Fibroblast of pulmonary artery (primary cell): ENCODE measurements around the gene ATF7.
A peak's percentile ranks its signal among the peaks of the same experiment; 100 is the strongest.

Source experiments
- DNase-seq: peaks from one replicate; pipeline ENCODE4 v3.0.0-alpha.2; 2010; ENCODE audit warnings: low read depth
- H3K4me3 ChIP-seq: replicated peaks from 2 replicates; pipeline ENCODE4 v1.5.1; 2011; ENCODE audit warnings: low read depth, mild to moderate bottlenecking, control low read depth, low read length, moderate library complexity
- CTCF ChIP-seq: IDR thresholded peaks from 2 replicates; pipeline ENCODE4 v1.5.1; 2011; ENCODE audit warnings: mild to moderate bottlenecking, control low read depth, low read length, inconsistent platforms; ENCODE audit errors: missing control alignments

ATF7 gene

DNA sequence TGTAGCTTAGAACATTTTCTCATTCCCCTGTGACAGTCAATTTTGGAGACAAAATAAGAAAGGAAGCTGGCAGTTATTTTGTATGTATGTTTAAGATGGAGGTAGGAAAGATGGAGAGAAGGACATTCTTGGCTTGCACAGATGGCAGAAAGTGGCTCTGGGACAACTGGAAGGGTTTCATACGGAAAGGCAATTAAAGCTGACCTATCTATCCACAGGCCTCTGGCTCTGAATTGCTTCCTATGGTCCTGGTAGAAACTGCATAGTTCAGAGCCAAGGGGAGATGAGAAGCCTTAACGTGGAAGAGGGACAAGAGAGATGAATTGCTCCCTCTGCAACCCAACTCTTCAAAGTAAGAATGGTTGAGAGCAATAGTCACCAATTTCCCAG, 110.9 kb downstream of the ATF7 start:
- no peak for TF ChIP-seq CTCF
- DNase-seq, result no peak
- no peak overlapping the region for H3K4me3 ChIP-seq

- TF ChIP-seq CTCF, result no peak
- no peak overlapping the region for H3K4me3 ChIP-seq
- no peak for DNase-seq
These were observed 111.4 kb downstream of the ATF7 start for GRCh38 chr12:53514628-53515290.

- no peak for DNase-seq
- H3K4me3 ChIP-seq, result no peak overlapping the region
- no peak for TF ChIP-seq CTCF
These were observed 112.3 kb downstream of the ATF7 start for GRCh38 chr12:53513712-53514410.

DNA sequence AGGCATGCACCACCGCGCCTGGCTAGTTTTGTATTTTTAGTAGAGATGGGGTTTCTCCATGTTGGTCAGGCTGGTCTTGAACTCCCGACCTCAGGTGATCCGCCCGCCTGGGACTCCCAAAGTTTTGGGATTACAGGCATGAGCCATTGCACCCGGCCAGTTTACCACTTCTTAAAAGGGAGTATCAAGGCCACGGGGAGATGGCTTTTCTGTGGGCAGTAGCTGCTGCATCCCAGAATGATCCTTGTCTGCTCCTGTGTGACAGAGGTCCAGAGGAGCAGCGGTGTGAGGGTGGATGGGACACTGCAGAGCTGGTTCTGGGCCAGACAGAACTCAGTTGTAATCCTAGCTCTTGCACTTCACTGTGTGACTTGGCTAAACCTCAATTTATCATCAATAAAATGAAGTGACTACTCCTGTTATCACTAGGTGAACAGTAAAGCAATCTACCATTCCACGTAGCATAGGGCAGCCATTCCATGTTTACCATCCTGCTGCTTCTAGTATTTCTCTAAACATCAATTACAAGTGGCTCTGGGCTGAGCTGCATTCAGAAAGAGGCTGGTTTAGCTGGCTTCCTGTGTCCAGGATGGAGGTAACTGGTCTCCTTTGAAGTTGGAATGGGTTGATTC, 115.9 kb downstream of the ATF7 start:
- H3K4me3 ChIP-seq, result no peak overlapping the region
- TF ChIP-seq CTCF, result no peak
- DNase-seq, result no peak

DNA sequence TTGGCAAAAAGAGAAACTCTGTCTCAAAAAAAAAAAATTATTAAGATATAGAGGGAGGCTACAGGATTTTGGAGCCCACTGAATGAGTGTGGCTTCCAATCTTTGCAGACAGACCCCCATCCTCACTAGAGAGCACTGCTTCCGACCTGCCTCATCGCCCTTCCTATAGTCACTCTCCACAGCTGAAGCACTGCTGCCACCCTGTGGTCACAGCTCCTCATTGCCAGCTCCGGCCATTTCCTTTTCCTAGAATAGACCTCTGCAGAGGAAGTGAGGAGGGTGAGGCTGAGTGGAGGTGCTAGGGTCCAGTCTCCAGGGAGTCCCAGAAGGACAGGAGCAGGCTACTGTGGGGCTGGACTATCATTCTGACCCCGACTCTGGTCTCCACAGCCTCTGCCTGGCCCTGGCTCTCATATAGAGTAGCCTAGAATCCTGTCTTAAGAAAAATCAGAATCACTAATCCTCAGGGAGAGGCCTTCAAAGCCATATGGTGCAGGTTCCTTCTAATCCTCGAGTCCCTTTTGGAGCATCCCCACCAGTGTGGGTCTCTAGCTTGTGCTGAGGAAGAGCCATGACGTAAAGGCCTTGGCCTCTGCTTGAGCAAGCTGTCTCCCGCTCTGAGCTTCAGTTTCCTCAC, 117.5 kb downstream of the ATF7 start:
- DNase-seq, result peak; percentile 81
- H3K4me3 ChIP-seq, result no peak overlapping the region
- TF ChIP-seq CTCF, result peak; percentile 90

GRCh38 chr12:53507603-53507885, 118.6 kb downstream of the ATF7 start:
- no peak overlapping the region for H3K4me3 ChIP-seq
- DNase-seq, result no peak
- no peak for TF ChIP-seq CTCF
